Right lobe of liver (tissue), 6 donors: ENCODE data around the gene CTU2. TPM values are rescaled to one million over a fixed set of nuclear protein-coding genes. Genes with fewer than 3 reads are reported as not detected.
A peak's percentile ranks its signal among the peaks of the same experiment; 100 is the strongest.

Experiments used
- ATAC-seq, 4 donors: fragments of 200-7000 bp; cut with Tn5 transposase; one replicate each; pipeline ENCODE4 v1.9.1; 2020; ENCODE audit warnings: mild to moderate bottlenecking in 4 of 4, moderate library complexity in 4 of 4
- DNase-seq, 3 donors: peaks; one replicate each; pipeline ENCODE4 v3.0.0-alpha.2; 2020
- H3K27ac ChIP-seq, 3 donors: fragments of 200-600 bp; one replicate each; pipeline ENCODE4 v1.8.0; 2022
- H3K27me3 ChIP-seq, 2 donors: fragments of 200-600 bp; one replicate each; pipeline ENCODE4 v1.8.0; 2022
- H3K36me3 ChIP-seq, 4 donors: fragments of 200-600 bp; sonication (generic) in 1 of 4; one replicate each; pipeline versions ENCODE4 v1.5.1 to v1.8.0; 2017 to 2022; ENCODE audit warnings: control low read depth in 1 of 4
- H3K4me1 ChIP-seq, 4 donors: fragments of 200-600 bp; sonication (generic) in 1 of 4; one replicate each; pipeline versions ENCODE4 v1.5.1 to v1.8.0; 2017 to 2022; ENCODE audit warnings: control low read depth in 1 of 4
- H3K4me3 ChIP-seq, 3 donors: fragments of 200-600 bp; one replicate each; pipeline ENCODE4 v1.8.0; 2022
- H3K9me3 ChIP-seq, 4 donors: fragments of 200-600 bp; sonication (generic) in 1 of 4; one replicate each; pipeline versions ENCODE4 v1.5.1 to v1.8.0; 2017 to 2022; ENCODE audit warnings: control low read depth in 1 of 4
- POLR2A ChIP-seq: fragments of 450-650 bp; IDR thresholded peaks from one replicate; pipeline ENCODE4 v1.6.1; 2017; ENCODE audit warnings: antibody characterized with exemption, mild to moderate bottlenecking
- WGBS: methylation state at CpG from one replicate; pipeline ENCODE4 v1.1.6; 2018; ENCODE audit warnings: low coverage, low lambda C conversion rate; ENCODE audit not compliant: insufficient coverage; ENCODE audit errors: missing lambda C conversion rate; 5-methylcytosine and 5-hydroxymethylcytosine counted together
- intact Hi-C, 2 donors: fragments of 100-400 bp; cut with DNase I; formaldehyde crosslinking; loops; one replicate each; pipeline versions ENCODE4 v1.11.2 to v1.14.1; 2022
- total RNA-seq, 6 experiments: library from RNA; depleted of rRNA in 2 of 6; stranded (reverse); fragments of >200 nt in 2 of 6; fragmentation: NEBNext Ultra II Directional in 3 of 6; extraction: Animal tissue kit (Norgen Biotek cat#: 25700) in 3 of 6; gene quantifications; one replicate each; pipeline versions ENCODE4 v1.1.0 to v1.2.4, GENCODE V29; 2016 to 2023
- TF ChIP-seq, protein P1 (sequence below), 4 donors: fragments of 200-600 bp in 3 of 4; fragments of 450-650 bp in 1 of 4; IDR thresholded peaks; one replicate each; pipeline versions ENCODE4 v1.5.1 to v1.8.0; 2016 to 2022; ENCODE audit warnings: antibody characterized with exemption in 4 of 4, mild to moderate bottlenecking in 2 of 4
- donor health status: DM: no; HTN: yes; CAD: no.
- donor health status: DM: no; HTN: no; CAD: no.
- donor health status: DM: no; HTN: no; CAD: no.
- donor health status: DM: no; HTN: yes; CAD: no.
- donor health status: DM: no; HTN: yes; CAD: no.

CTU2 gene
- total RNA-seq, 6 experiments from 2014 or later = 5.0 to 9.5 (median 8.2) TPM

DNA sequence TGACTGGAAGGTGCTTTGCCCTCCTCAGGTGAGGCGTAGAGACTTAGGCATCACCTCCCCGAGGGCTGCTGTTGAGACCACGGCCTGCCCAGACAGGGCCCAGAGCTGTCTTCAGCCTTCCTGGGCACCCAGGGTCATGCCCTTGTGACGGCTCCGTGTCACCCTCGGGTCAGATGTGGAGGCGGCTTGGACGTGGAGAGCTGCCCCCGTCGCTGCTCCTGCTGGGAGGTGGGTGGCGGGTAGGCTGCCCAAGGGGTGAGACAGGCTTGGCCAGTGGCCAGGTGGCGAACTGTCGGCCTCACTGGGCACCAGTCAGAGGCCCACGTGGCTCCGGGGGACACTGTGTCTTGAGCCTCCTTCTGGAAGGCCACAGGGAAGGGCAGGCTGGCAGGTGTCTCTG is 11.1 kb upstream of the CTU2 start:
- Histone ChIP-seq H3K27ac (no peak overlapping the region), H3K9me3 (no peaks in the 10 kb centered on the region), H3K4me1 (no peaks in the 10 kb centered on the region), H3K27me3 (no peaks in the 10 kb centered on the region), H3K36me3 (peaks cover 0 to 9% (median 1%) of the 10 kb centered on the region in 4 donors), H3K4me3 (no peak overlapping the region)
- intact Hi-C loops = no loop called here
- no peak for TF ChIP-seq POLR2A
- TF ChIP-seq, protein P1, sequence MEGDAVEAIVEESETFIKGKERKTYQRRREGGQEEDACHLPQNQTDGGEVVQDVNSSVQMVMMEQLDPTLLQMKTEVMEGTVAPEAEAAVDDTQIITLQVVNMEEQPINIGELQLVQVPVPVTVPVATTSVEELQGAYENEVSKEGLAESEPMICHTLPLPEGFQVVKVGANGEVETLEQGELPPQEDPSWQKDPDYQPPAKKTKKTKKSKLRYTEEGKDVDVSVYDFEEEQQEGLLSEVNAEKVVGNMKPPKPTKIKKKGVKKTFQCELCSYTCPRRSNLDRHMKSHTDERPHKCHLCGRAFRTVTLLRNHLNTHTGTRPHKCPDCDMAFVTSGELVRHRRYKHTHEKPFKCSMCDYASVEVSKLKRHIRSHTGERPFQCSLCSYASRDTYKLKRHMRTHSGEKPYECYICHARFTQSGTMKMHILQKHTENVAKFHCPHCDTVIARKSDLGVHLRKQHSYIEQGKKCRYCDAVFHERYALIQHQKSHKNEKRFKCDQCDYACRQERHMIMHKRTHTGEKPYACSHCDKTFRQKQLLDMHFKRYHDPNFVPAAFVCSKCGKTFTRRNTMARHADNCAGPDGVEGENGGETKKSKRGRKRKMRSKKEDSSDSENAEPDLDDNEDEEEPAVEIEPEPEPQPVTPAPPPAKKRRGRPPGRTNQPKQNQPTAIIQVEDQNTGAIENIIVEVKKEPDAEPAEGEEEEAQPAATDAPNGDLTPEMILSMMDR (IDR thresholded peaks at IDR 0.05) = no peak
- no CpG with 5 or more reads among the region's 15 CpGs for WGBS
- ATAC-seq = no peak
- peak in 1 of 3 donors; percentile 55 for DNase-seq

DNA sequence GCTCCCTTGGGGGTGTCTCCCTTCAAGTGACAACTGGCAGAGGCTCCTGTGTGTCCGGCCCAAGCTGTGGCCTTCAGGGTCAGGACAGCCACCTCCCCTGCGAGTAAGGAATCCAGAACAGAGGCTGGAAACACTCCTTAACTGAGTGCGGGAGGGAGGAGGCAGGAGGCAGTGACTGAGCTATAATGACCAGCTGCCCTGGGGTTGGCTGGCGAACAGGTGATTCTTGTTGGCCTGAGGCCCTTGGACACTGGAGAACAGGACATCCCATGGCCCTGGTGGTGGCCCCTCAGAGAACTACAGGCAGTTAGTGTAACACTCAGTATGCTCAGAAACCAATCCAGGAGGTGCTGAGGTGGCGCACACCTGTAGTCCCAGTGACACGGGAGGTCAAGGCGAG is 10.6 kb upstream of the CTU2 start:
- intact Hi-C loops = no loop called here
- DNase-seq = no peak
- H3K9me3 ChIP-seq = no peaks in the 10 kb centered on the region
- TF ChIP-seq, protein P1 (IDR thresholded peaks at IDR 0.05) = no peak
- TF ChIP-seq POLR2A = no peak
- no peak for ATAC-seq
- H3K4me1 ChIP-seq = no peaks in the 10 kb centered on the region
- no peak overlapping the region for H3K4me3 ChIP-seq
- H3K36me3 ChIP-seq = peaks cover 0 to 9% (median 1%) of the 10 kb centered on the region in 4 donors
- no peaks in the 10 kb centered on the region for H3K27me3 ChIP-seq
- H3K27ac ChIP-seq = no peak overlapping the region
- no CpG with 5 or more reads among the region's 7 CpGs for WGBS

DNA sequence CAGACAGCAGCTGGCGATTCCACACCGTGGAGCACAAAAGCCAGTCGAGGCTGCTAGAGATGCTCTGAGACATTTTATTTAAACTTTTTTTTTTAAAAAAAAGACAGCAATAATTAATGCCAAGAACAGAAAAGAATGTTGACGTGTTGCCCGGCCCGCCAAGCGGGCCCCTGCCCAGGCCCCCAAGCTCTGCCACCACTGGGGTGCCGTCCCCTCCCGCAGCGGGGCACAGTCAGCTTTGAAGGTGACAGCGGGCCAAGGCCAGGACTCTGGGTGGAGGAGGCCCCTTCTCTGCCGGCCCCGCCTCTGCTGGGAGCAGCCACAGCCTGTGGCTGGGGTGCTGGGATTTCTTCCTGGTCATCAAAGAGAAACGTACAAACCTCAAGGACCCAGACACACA is 9.9 kb upstream of the CTU2 start:
- TF ChIP-seq, protein P1 (IDR thresholded peaks at IDR 0.05) = no peak
- TF ChIP-seq POLR2A = no peak
- no peak overlapping the region for H3K27ac ChIP-seq
- WGBS = 93% methylated on average over 6 of the region's 14 CpGs
- H3K9me3 ChIP-seq = no peaks in the 10 kb centered on the region
- intact Hi-C loops = no loop called here
- H3K4me3 ChIP-seq = no peak overlapping the region
- no peaks in the 10 kb centered on the region for H3K27me3 ChIP-seq
- ATAC-seq = no peak
- no peak for DNase-seq
- peaks cover 0 to 9% (median 1%) of the 10 kb centered on the region in 4 donors for H3K36me3 ChIP-seq
- peaks cover 0 to 4% (median 0%) of the 10 kb centered on the region in 4 donors for H3K4me1 ChIP-seq

DNA sequence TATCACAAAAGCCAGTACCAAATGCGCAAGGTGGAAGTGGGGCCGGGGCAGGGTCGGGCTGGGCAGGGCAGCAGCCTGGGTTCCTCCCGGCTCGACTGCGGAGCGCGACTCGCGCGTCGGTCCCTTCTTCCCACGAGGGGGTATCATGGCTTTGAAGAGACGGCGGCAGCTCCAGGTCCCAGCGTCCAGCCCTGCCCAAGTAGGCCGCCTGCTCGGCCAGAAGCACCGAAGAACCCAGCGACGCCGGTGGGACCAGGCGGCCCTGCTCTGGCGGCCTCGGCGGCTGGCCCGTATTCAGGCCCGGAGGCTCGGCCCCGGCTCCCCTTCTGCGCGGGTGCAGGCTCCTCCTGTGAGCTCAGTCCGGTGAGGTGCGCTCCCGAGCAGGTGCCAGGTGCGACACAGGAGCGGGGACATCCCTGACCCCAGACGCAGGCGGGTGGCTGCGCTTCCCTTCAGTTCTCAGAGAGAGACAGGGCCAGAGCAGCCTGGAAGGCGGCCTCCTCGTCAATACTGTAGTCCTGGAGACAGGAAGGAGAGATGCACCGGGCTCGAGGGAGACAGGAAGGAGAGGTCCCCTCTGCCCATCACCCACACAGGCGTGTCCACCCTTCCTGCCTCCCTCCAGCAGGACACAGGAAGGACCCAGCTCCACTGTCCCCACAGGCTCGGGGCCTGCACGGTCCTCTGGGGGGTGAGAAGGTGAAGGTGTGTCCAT is 9.0 kb upstream of the CTU2 start:
- peak in 2 of 4 donors; percentile 5 to 7 for ATAC-seq
- no peak for DNase-seq
- TF ChIP-seq, protein P1 (IDR thresholded peaks at IDR 0.05) = no peak
- no peak for TF ChIP-seq POLR2A

More for the DNA sequence above, 9.0 kb upstream of the CTU2 start:
- H3K27ac ChIP-seq = no peak overlapping the region
- peaks cover 0 to 9% (median 1%) of the 10 kb centered on the region in 4 donors for H3K36me3 ChIP-seq
- H3K4me1 ChIP-seq = peaks cover 0 to 4% (median 0%) of the 10 kb centered on the region in 4 donors
- H3K9me3 ChIP-seq = no peaks in the 10 kb centered on the region
- no peaks in the 10 kb centered on the region for H3K27me3 ChIP-seq
- intact Hi-C loops = no loop called here
- 43% methylated on average over 3 of the region's 47 CpGs for WGBS
- H3K4me3 ChIP-seq = no peak overlapping the region
